GM13976 (cell line): ENCODE measurements around the gene HSD17B8.
A peak's percentile ranks its signal among the peaks of the same experiment; 100 is the strongest.

Experiments used
- DNase-seq: peaks from one replicate; pipeline ENCODE4 v3.0.0; 2012; ENCODE audit warnings: low spot score
- in situ Hi-C: fragments of 300-500 bp; cut with MboI; formaldehyde crosslinking; loops from one replicate; pipeline ENCODE4 v1.12.0; 2022; ENCODE audit warnings: low sequenced_read_pairs, mixed read lengths, inconsistent platforms; ENCODE audit not compliant: unreplicated experiment
- TF ChIP-seq, protein P1 (sequence below): IDR thresholded peaks from 2 replicates; pipeline ENCODE4 v1.5.1; 2012; ENCODE audit warnings: borderline replicate concordance, mild to moderate bottlenecking; ENCODE audit not compliant: insufficient read depth; ENCODE audit errors: extremely low read depth, missing control alignments, control extremely low read depth

The HSD17B8 gene

DNA sequence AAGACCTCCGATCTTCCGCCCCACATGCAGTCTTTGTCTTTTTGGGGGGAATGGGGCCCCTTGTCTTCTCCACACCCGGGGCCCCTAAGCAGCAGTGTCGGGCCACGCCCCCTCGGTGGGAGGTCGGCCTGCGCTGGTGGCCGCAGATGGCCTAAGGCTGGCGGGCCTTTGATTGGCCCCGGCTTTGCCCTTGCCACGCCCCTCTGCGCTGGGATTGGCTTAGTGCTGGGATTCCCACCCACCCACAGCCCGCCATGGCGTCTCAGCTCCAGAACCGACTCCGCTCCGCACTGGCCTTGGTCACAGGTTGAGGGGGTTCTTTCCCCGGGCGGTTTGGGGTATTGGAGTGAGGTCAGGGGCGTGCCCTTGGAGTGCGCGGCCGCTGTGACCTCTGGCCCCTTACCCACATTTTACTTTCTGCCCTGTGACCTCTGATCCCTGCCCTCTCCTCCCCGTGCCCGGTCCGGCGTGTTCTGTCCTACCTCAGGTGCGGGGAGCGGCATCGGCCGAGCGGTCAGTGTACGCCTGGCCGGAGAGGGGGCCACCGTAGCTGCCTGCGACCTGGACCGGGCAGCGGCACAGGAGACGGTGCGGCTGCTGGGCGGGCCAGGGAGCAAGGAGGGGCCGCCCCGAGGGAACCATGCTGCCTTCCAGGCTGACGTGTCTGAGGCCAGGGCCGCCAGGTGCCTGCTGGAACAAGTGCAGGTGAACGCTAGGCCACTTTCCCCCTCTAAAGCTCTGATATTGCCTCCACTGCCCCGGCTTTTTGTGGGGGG lies at the start of gene HSD17B8:
Gene HSD17B8, plus strand, starts transcription at position 241 of the 776 bp plus-strand sequence. Its CDS starts 14 bp downstream, at position 255.
- peak; percentile 96 for DNase-seq
- in situ Hi-C loops = no loop called here
- TF ChIP-seq, protein P1, sequence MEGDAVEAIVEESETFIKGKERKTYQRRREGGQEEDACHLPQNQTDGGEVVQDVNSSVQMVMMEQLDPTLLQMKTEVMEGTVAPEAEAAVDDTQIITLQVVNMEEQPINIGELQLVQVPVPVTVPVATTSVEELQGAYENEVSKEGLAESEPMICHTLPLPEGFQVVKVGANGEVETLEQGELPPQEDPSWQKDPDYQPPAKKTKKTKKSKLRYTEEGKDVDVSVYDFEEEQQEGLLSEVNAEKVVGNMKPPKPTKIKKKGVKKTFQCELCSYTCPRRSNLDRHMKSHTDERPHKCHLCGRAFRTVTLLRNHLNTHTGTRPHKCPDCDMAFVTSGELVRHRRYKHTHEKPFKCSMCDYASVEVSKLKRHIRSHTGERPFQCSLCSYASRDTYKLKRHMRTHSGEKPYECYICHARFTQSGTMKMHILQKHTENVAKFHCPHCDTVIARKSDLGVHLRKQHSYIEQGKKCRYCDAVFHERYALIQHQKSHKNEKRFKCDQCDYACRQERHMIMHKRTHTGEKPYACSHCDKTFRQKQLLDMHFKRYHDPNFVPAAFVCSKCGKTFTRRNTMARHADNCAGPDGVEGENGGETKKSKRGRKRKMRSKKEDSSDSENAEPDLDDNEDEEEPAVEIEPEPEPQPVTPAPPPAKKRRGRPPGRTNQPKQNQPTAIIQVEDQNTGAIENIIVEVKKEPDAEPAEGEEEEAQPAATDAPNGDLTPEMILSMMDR = no peak

DNA sequence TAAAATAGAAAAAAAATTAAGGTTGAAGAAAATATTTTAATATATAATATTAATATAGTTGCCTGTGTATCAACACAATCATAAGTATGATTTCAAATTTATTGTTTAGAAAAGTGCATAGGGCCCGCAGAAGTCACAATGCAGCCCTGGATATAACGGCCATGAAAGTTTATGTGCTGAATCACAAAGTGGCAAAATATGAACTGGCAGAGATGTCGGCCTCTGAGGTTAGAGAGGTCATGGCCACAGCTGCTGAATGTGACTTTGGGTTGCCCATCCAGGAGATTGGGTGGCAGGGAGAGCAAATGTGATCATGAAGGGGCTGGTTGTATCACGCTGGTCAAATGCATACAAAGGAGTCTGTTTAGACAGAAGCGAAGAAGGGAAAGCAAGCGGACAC lies 47.9 kb upstream of the HSD17B8 start:
- DNase-seq = no peak
- in situ Hi-C loops = no loop called here
- TF ChIP-seq, protein P1 = no peak

DNA sequence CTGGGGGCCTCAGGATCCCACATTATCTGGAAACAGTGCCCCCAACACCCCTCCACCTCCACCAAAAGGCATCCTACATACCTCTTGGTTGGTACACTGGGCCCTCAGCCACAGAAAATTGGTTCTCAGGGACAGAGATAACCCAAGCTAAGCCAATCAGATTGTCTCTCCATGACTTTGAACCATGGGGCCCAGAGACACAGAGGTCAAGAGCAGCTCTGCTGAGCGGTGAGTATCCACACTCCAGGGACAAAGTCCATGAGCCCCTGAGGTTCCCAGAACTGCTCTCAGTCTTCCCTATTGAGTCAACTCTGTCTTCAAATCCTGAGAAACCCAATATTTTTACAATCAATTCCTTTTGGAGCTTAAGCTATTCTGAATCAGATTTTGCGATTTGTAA lies 47.5 kb upstream of the HSD17B8 start:
- TF ChIP-seq, protein P1 = no peak
- in situ Hi-C loops = no loop called here
- no peak for DNase-seq

DNA sequence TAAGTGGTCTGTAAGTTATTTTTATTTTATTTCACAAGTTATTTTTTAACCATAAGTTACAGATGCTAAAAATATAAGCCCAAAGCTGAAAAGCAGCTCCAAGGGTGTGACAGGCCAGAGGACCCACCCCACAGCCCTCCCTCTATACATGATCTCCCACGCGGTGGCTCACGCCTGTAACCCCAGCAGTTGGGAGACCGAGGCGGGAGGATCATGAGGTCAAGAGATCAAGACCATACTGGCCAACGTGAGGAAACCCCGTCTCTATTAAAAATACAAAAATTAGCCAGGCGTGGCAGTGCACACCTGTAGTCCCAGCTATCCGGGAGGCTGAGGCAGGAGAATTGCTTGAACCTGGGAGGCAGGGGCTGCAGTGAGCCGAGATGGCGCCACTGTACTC lies 44.4 kb upstream of the HSD17B8 start:
- TF ChIP-seq, protein P1 = no peak
- DNase-seq = no peak
- in situ Hi-C loops = no loop called here

DNA sequence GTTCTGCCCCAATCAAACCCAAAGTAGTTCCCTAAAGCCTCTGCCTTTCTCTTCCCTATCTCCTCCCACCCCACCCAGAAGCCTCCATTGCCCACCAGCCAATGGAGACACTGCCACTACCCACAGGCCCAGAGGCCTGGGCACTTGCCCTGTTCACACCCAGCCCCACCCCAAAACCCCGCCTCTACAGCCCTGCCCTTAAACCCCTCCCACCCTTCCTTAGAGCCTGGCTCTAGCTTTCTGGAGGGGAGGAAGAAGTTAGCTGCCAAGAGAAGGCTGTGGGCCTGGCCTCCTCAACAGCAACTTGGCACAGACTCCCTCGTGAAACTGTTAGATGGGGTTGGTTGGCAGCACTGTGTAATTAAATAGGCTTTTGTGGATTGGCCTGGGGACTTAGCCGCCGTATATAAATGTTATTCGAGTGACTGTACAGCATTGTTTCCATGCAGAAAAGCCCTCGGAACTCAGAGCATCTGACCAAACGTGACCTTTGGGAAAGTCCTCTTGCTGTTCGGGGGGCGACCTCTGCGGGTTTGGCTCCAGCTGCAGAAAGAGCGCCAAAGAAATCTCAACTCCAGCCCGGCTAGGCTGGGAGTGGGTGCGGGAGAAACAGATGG lies 43.6 kb upstream of the HSD17B8 start:
- TF ChIP-seq, protein P1 = no peak
- in situ Hi-C loops = no loop called here
- DNase-seq = peak; percentile 32

DNA sequence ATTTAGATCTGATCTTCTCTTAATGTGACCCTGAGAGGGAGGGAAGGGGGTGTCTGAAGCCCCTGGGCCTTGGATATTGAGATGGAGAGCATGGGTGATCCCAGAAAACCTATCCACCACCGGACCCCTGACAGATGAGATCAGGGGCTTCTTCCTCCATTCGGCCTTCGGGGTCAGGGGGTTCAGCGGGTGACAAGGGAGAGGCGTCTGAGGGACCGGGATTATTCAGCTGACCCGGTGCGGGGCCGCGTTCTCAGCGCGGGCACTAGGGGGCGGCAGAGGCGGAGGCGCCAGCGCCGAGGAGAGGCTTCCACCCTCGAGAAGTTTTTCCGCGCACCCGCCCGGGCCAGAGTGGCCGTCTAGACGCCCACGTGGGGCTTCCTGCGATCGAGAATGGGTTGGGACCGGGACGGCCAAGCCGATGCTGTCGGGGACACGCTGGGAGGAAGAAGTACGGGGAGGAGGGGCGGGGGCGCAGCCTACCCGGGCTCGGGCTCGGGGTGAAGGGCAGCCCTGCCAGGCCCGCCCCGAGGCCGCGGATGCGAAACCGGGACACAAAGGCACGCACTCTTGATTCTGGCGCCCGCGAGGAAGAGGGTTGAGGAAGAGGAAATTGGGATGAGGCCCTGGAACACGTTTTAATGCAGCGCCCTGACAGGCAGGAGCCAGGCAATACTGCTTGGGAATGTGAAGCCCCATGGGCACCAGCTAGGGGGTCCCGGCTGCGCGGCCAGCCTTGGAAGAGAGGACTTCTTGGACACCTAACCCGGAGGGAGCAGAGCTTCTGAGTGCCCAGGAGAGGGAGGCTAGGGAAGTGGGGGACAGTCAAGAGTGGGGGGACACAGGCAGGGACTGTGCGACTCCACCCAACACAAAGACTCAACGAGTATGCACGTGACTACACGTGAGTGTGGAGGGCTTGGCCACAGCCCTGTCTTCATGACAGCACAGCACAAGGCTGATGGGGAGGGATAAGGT lies 42.8 kb upstream of the HSD17B8 start:
- in situ Hi-C loops = no loop called here
- DNase-seq = peak; percentile 94
- TF ChIP-seq, protein P1 = peak; percentile 97
